Suprapubic skin (tissue), 4 donors: ENCODE data around the gene PSMD13. TPM values are rescaled to one million over a fixed set of nuclear protein-coding genes. Genes with fewer than 3 reads are reported as not detected.

Experiments
- DNase-seq, 2 donors: peaks; one replicate each; pipeline ENCODE4 v3.0.0-alpha.2; 2019; ENCODE audit warnings: low spot score in 2 of 2
- H3K27ac ChIP-seq: fragments of 200-600 bp; sonication (generic); one replicate; pipeline ENCODE4 v1.5.1; 2019
- H3K27me3 ChIP-seq: fragments of 200-600 bp; sonication (generic); one replicate; pipeline ENCODE4 v1.5.1; 2019
- H3K36me3 ChIP-seq: fragments of 200-600 bp; sonication (generic); one replicate; pipeline ENCODE4 v1.5.1; 2019
- H3K4me1 ChIP-seq: fragments of 200-600 bp; sonication (generic); one replicate; pipeline ENCODE4 v1.5.1; 2019
- H3K4me3 ChIP-seq: fragments of 200-600 bp; sonication (generic); one replicate; pipeline ENCODE4 v1.5.1; 2019; ENCODE audit warnings: mild to moderate bottlenecking
- H3K9me3 ChIP-seq: fragments of 200-600 bp; sonication (generic); one replicate; pipeline ENCODE4 v1.5.1; 2019
- CTCF ChIP-seq, 2 donors: fragments of 200-600 bp in 1 of 2; fragments of 450-650 bp in 1 of 2; sonication (generic) in 1 of 2; IDR thresholded peaks; one replicate each; pipeline ENCODE4 v1.5.1; 2016 to 2019; ENCODE audit warnings: antibody characterized with exemption in 2 of 2, mild to moderate bottlenecking in 1 of 2, moderate library complexity in 1 of 2
- EP300 ChIP-seq: sonication (generic); formaldehyde crosslinking; IDR thresholded peaks from one replicate; pipeline ENCODE4 v1.6.1; 2017; ENCODE audit warnings: antibody characterized with exemption
- POLR2A ChIP-seq, 2 donors: fragments of 450-650 bp; IDR thresholded peaks; one replicate each; pipeline ENCODE4 v1.6.1; 2017; ENCODE audit warnings: antibody characterized with exemption in 2 of 2, mild to moderate bottlenecking in 2 of 2, moderate library complexity in 2 of 2
- POLR2AphosphoS5 ChIP-seq, 3 donors: sonication (generic); formaldehyde crosslinking; IDR thresholded peaks; one replicate each; pipeline ENCODE4 v1.6.1; 2017; ENCODE audit warnings: antibody characterized with exemption in 3 of 3
- WGBS: methylation state at CpG from one replicate; pipeline ENCODE4 v1.1.5; 2018; 5-methylcytosine and 5-hydroxymethylcytosine counted together
- total RNA-seq, 4 donors: library from RNA; depleted of rRNA; stranded (reverse); fragments of >200 nt; gene quantifications; one replicate each; pipeline ENCODE4 v1.1.0, GENCODE V29; 2016

PSMD13 gene
- total RNA-seq, 4 donors from 2014 or later, result 70.3 to 97.8 (median 87.3) TPM

- TF ChIP-seq EP300, result no peak
- peak in 1 of 3 donors; percentile 21 for TF ChIP-seq POLR2AphosphoS5 (IDR thresholded peaks at IDR 0.05)
- TF ChIP-seq CTCF (IDR thresholded peaks at IDR 0.05), result no peak
- DNase-seq, result peak; percentile 79 to 80
- Histone ChIP-seq H3K27me3 (peaks cover 17% of the 10 kb centered on the region), H3K36me3 (peaks cover 4% of the 10 kb centered on the region), H3K4me3 (no peak overlapping the region), H3K4me1 (peaks cover 13% of the 10 kb centered on the region), H3K9me3 (no peaks in the 10 kb centered on the region), H3K27ac (peak overlapping the region; percentile 55)
- 54% methylated on average over 20 of the region's 26 CpGs for WGBS
Measured at GRCh38 chr11:297586-298405, 61.0 kb downstream of the PSMD13 start.

GRCh38 chr11:298406-299065, 61.8 kb downstream of the PSMD13 start:
- Histone ChIP-seq H3K9me3 (no peaks in the 10 kb centered on the region), H3K36me3 (peaks cover 4% of the 10 kb centered on the region), H3K27ac (peak overlapping the region; percentile 55), H3K27me3 (peaks cover 17% of the 10 kb centered on the region), H3K4me1 (peaks cover 13% of the 10 kb centered on the region), H3K4me3 (no peak overlapping the region)
- 96% methylated on average over 3 of the region's 15 CpGs for WGBS
- no peak for TF ChIP-seq CTCF (IDR thresholded peaks at IDR 0.05)
- no peak for TF ChIP-seq POLR2A (IDR thresholded peaks at IDR 0.05)
- no peak for TF ChIP-seq POLR2AphosphoS5 (IDR thresholded peaks at IDR 0.05)
- peak; percentile 70 to 73 for DNase-seq

GRCh38 chr11:299081-299891, 62.5 kb downstream of the PSMD13 start, which contains the start of gene IFITM5:
IFITM5 (minus strand) TSS chr11:299526; CDS start chr11:299490, 36 bp downstream.
- no peaks in the 10 kb centered on the region for H3K9me3 ChIP-seq
- H3K4me3 ChIP-seq, result no peak within 1 kb of the TSS
- peaks cover 17% of the 10 kb centered on the region for H3K27me3 ChIP-seq
- DNase-seq, result peak in 1 of 2 donors; percentile 60
- peaks cover 13% of the 10 kb centered on the region for H3K4me1 ChIP-seq
- no peaks in the 10 kb centered on the region for H3K36me3 ChIP-seq
- TF ChIP-seq CTCF (IDR thresholded peaks at IDR 0.05) (no peak), EP300 (no peak), POLR2A (IDR thresholded peaks at IDR 0.05) (no peak), POLR2AphosphoS5 (IDR thresholded peaks at IDR 0.05) (no peak)
- WGBS, result 74% methylated on average over 7 of the region's 40 CpGs
- no peak within 1 kb of the TSS for H3K27ac ChIP-seq

GRCh38 chr11:299951-300735, 63.4 kb downstream of the PSMD13 start:
- Histone ChIP-seq H3K9me3 (no peaks in the 10 kb centered on the region), H3K27me3 (peaks cover 17% of the 10 kb centered on the region), H3K27ac (no peak overlapping the region), H3K4me1 (peaks cover 13% of the 10 kb centered on the region), H3K4me3 (no peak overlapping the region), H3K36me3 (no peaks in the 10 kb centered on the region)
- peak in 1 of 2 donors; percentile 62 for DNase-seq
- 20% methylated on average over 15 of the region's 20 CpGs for WGBS
- TF ChIP-seq EP300, result no peak
- TF ChIP-seq POLR2AphosphoS5 (IDR thresholded peaks at IDR 0.05), result no peak
- no peak for TF ChIP-seq CTCF (IDR thresholded peaks at IDR 0.05)
- TF ChIP-seq POLR2A (IDR thresholded peaks at IDR 0.05), result no peak

Other genes with a start within 250 kb of the PSMD13 start
- not detected for gene SCGB1C1, start 43.9 kb upstream of the PSMD13 start, total RNA-seq
- 10 to 100 TPM; 25.8 to 31.7 (median 27.9) TPM for gene BET1L, start 29.6 kb upstream of the PSMD13 start, total RNA-seq
- 10 to 100 TPM; 62.4 to 90.1 (median 80.9) TPM for gene RIC8A, start 29.3 kb upstream of the PSMD13 start, total RNA-seq
- gene SIRT3, start 634 bp upstream of the PSMD13 start, total RNA-seq, result 10 to 100 TPM in 3 of 4 donors, 1 to 10 TPM in 1; 9.1 to 20.1 (median 13.3) TPM
- 1 to 10 TPM in 1 of 4 donors, under 1 TPM in 3; 0.15 to 1.3 (median 0.64) TPM for gene NLRP6, start 41.4 kb downstream of the PSMD13 start, total RNA-seq
- gene PGGHG, start 52.1 kb downstream of the PSMD13 start, total RNA-seq, result 10 to 100 TPM in 2 of 4 donors, 1 to 10 TPM in 2; 3.5 to 22.0 (median 8.1) TPM
- not detected for gene IFITM5, start 62.5 kb downstream of the PSMD13 start, total RNA-seq
- gene IFITM2, start 70.8 kb downstream of the PSMD13 start, total RNA-seq, result 10 to 100 TPM; 25.6 to 84.1 (median 45.1) TPM
- 100 to 1,000 TPM in 1 of 4 donors, 10 to 100 TPM in 3; 50.7 to 128 (median 67.6) TPM for gene IFITM1, start 77.1 kb downstream of the PSMD13 start, total RNA-seq
- 100 to 1,000 TPM in 2 of 4 donors, 10 to 100 TPM in 2; 69.6 to 160 (median 110) TPM for gene IFITM3, start 83.9 kb downstream of the PSMD13 start, total RNA-seq
- 1 to 10 TPM; 1.2 to 3.0 (median 1.6) TPM for gene B4GALNT4, start 132.5 kb downstream of the PSMD13 start, total RNA-seq
- 100 to 1,000 TPM; 318 to 486 (median 428) TPM for gene PKP3, start 157.2 kb downstream of the PSMD13 start, total RNA-seq
- 10 to 100 TPM; 14.2 to 26.0 (median 16.5) TPM for gene SIGIRR, start 178.0 kb downstream of the PSMD13 start, total RNA-seq
- gene ANO9, start 205.0 kb downstream of the PSMD13 start, total RNA-seq, result 100 to 1,000 TPM in 2 of 4 donors, 10 to 100 TPM in 2; 76.8 to 166 (median 103) TPM
- 10 to 100 TPM; 22.3 to 31.0 (median 25.3) TPM for gene PTDSS2, start 213.3 kb downstream of the PSMD13 start, total RNA-seq